HEK293 (cell line): ENCODE results near the gene SDC1.

Source experiments
- CTCF ChIP-seq: fragments of 450-650 bp; formaldehyde crosslinking; IDR thresholded peaks from 2 replicates; pipeline ENCODE4 v1.5.1; 2016; ENCODE audit warnings: missing biosample characterization, missing genetic modification characterization
- OVOL3 ChIP-seq: fragments of 450-650 bp; formaldehyde crosslinking; IDR thresholded peaks from 2 replicates; pipeline ENCODE4 v1.5.1; 2016; ENCODE audit warnings: missing biosample characterization, missing genetic modification characterization
- SCRT1 ChIP-seq: fragments of 450-650 bp; formaldehyde crosslinking; IDR thresholded peaks from 2 replicates; pipeline ENCODE4 v1.5.1; 2016; ENCODE audit warnings: missing biosample characterization, missing genetic modification characterization, borderline replicate concordance
- ZBTB21 ChIP-seq: fragments of 450-650 bp; formaldehyde crosslinking; IDR thresholded peaks from 2 replicates; pipeline ENCODE4 v1.5.1; 2017; ENCODE audit warnings: missing biosample characterization, missing genetic modification characterization
- ZBTB26 ChIP-seq: fragments of 450-650 bp; formaldehyde crosslinking; optimal IDR thresholded peaks from 2 replicates; pipeline ENCODE3; 2016; ENCODE audit warnings: missing biosample characterization, mild to moderate bottlenecking, missing genetic modification characterization
- ZBTB8A ChIP-seq: fragments of 450-650 bp; formaldehyde crosslinking; IDR thresholded peaks from 2 replicates; pipeline ENCODE4 v1.5.1; 2016; ENCODE audit warnings: missing biosample characterization, missing genetic modification characterization
- ZNF114 ChIP-seq: fragments of 450-650 bp; formaldehyde crosslinking; IDR thresholded peaks from 2 replicates; pipeline ENCODE4 v1.5.0; 2017; ENCODE audit warnings: missing biosample characterization, missing genetic modification characterization
- ZNF280D ChIP-seq: fragments of 450-650 bp; formaldehyde crosslinking; IDR thresholded peaks from 2 replicates; pipeline ENCODE4 v1.5.1; 2016; ENCODE audit warnings: missing biosample characterization, missing genetic modification characterization
- ZNF362 ChIP-seq: fragments of 450-650 bp; formaldehyde crosslinking; IDR thresholded peaks from 2 replicates; pipeline ENCODE4 v1.5.1; 2016; ENCODE audit warnings: missing biosample characterization, missing genetic modification characterization
- ZNF529 ChIP-seq: fragments of 450-650 bp; formaldehyde crosslinking; IDR thresholded peaks from 2 replicates; pipeline ENCODE4 v1.5.1; 2017; ENCODE audit warnings: missing genetic modification characterization, missing biosample characterization; ENCODE audit not compliant: insufficient replicate concordance
- ZNF558 ChIP-seq: fragments of 450-650 bp; formaldehyde crosslinking; IDR thresholded peaks from 2 replicates; pipeline ENCODE4 v1.5.1; 2016; ENCODE audit warnings: missing biosample characterization, missing genetic modification characterization
- ZSCAN16 ChIP-seq: fragments of 450-650 bp; formaldehyde crosslinking; IDR thresholded peaks from 2 replicates; pipeline ENCODE4 v1.5.1; 2016; ENCODE audit warnings: missing biosample characterization, missing genetic modification characterization

- TF ChIP-seq ZSCAN16 = no peak
- no peak for TF ChIP-seq ZNF558 (tag by site-specific recombination)
- TF ChIP-seq ZBTB26 (tag by site-specific recombination) = no peak
- no peak for TF ChIP-seq ZBTB8A (tag by site-specific recombination)
- no peak for TF ChIP-seq ZNF529 (tag by site-specific recombination)
- TF ChIP-seq CTCF = no peak
- no peak for TF ChIP-seq SCRT1 (tag by site-specific recombination)
- TF ChIP-seq OVOL3 (tag by site-specific recombination) = no peak
- no peak for TF ChIP-seq ZNF280D
- no peak for TF ChIP-seq ZNF114 (tag by site-specific recombination)
- no peak for TF ChIP-seq ZNF362 (tag by site-specific recombination)
- TF ChIP-seq ZBTB21 (tag by site-specific recombination) = no peak
Measured at GRCh38 chr2:20250436-20250835, 25.5 kb upstream of the SDC1 start.
